PC-3 (cell line): Measurements from ENCODE around the gene CREM.

Experiments
- CTCF ChIP-seq: fragments of 300-600 bp; sonication (generic); conservative IDR thresholded peaks from 2 replicates; pipeline ENCODE4 v1.5.1; 2017; ENCODE audit warnings: antibody characterized with exemption, low read depth, mild to moderate bottlenecking, low read length
- EZH2 ChIP-seq: fragments of 300-600 bp; sonication (generic); IDR thresholded peaks from one replicate; pipeline ENCODE4 v1.6.1; 2017; ENCODE audit warnings: antibody characterized with exemption, mild to moderate bottlenecking, low read length; ENCODE audit not compliant: unreplicated experiment

- TF ChIP-seq CTCF (no peak), EZH2 (no peak)
These were observed 77.1 kb downstream of the CREM start for GRCh38 chr10:35203745-35204144.
